H1 (cell line): ENCODE measurements around the gene FRMD6. TPM values are rescaled to one million over a fixed set of nuclear protein-coding genes. Genes with fewer than 3 reads are reported as not detected.

Experiments
- CTCF ChIA-PET: fragments of 300-600 bp; sonication (Branson Sonifier 250); formaldehyde crosslinking; loops from one replicate; lab custom pipeline; 2021; ENCODE audit not compliant: partially characterized antibody; lab: Charles Lee
- POLR2A ChIA-PET: fragments of 300-600 bp; sonication (Branson Sonifier 250); formaldehyde crosslinking; loops from one replicate; lab custom pipeline; 2021; ENCODE audit warnings: inconsistent platforms; ENCODE audit not compliant: partially characterized antibody; lab: Charles Lee
- DNase-seq, 2 experiments: peaks; one replicate each; pipeline versions ENCODE4 v3.0.0 to v3.0.0-alpha.2; 2010 to 2022; ENCODE audit warnings: low spot score in 2 of 2, low read depth in 1 of 2, mixed read lengths in 1 of 2
- FAIRE-seq: peaks from 2 replicates; lab custom pipeline; 2011; peaks lifted over from hg19 to GRCh38; lab: Jason Lieb, UNC
- H2AFZ ChIP-seq: 2 replicates; pipeline ENCODE4 v1.8.1; 2012; ENCODE audit warnings: low read length, inconsistent platforms
- H2AK5ac ChIP-seq: 2 replicates; pipeline ENCODE4 v1.6.1; 2013; ENCODE audit warnings: low read depth, low read length
- H2BK120ac ChIP-seq: replicated peaks from 2 replicates; pipeline ENCODE3; 2013; ENCODE audit warnings: low read depth, low read length, inconsistent platforms
- H2BK12ac ChIP-seq: 2 replicates; pipeline ENCODE4 v1.6.1; 2013; ENCODE audit warnings: low read depth, low read length
- H2BK15ac ChIP-seq: 2 replicates; pipeline ENCODE4 v1.6.1; 2013; ENCODE audit warnings: low read length
- H2BK20ac ChIP-seq: 2 replicates; pipeline ENCODE4 v1.6.1; 2013; ENCODE audit warnings: low read length
- H2BK5ac ChIP-seq: 2 replicates; pipeline ENCODE4 v1.6.1; 2013; ENCODE audit warnings: low read depth, low read length
- H3K14ac ChIP-seq: 2 replicates; pipeline ENCODE4 v1.6.1; 2013; ENCODE audit warnings: inconsistent platforms; ENCODE audit not compliant: insufficient read length
- H3K18ac ChIP-seq: 2 replicates; pipeline ENCODE4 v1.6.1; 2013; ENCODE audit warnings: low read length; ENCODE audit errors: extremely low read depth
- H3K23ac ChIP-seq: 2 replicates; pipeline ENCODE4 v1.6.1; 2013; ENCODE audit warnings: inconsistent platforms; ENCODE audit not compliant: insufficient read length
- H3K23me2 ChIP-seq: 2 replicates; pipeline ENCODE4 v1.6.1; 2013; ENCODE audit warnings: low read depth, low read length
- H3K27ac ChIP-seq: 2 replicates; pipeline ENCODE4 v1.6.1; 2011; ENCODE audit warnings: low read depth, low read length, inconsistent platforms
- H3K27me3 ChIP-seq, 4 experiments: replicated peaks in 1 of 4; 1 replicate in 1 of 4; 2 replicates in 3 of 4; pipeline versions ENCODE4 v1.6.1 to v1.8.1; 2011 to 2013; ENCODE audit warnings: low read length in 3 of 4, mild to moderate bottlenecking in 3 of 4, inconsistent platforms in 2 of 4, mixed read lengths in 2 of 4, moderate library complexity in 1 of 4; ENCODE audit not compliant: control insufficient read depth in 3 of 4, insufficient read depth in 3 of 4; ENCODE audit errors: extremely low read depth in 1 of 4
- H3K36me3 ChIP-seq, 4 experiments: 2 replicates each; pipeline versions ENCODE4 v1.6.1 to v1.8.1; 2011 to 2013; ENCODE audit warnings: mild to moderate bottlenecking in 4 of 4, low read length in 3 of 4, moderate library complexity in 2 of 4, control low read depth in 1 of 4, inconsistent platforms in 1 of 4; ENCODE audit not compliant: insufficient read depth in 4 of 4, control insufficient read depth in 2 of 4
- H3K4ac ChIP-seq: replicated peaks from 2 replicates; pipeline ENCODE3; 2013; ENCODE audit warnings: low read length, low read depth, mixed read lengths, inconsistent platforms; ENCODE audit not compliant: insufficient read length
- H3K4me1 ChIP-seq, 4 experiments: replicated peaks in 1 of 4; 1 replicate in 1 of 4; 2 replicates in 3 of 4; pipeline versions ENCODE4 v1.6.1 to v1.8.1; 2011 to 2013; ENCODE audit warnings: low read length in 3 of 4, inconsistent platforms in 2 of 4, mixed read lengths in 1 of 4; ENCODE audit not compliant: insufficient read depth in 4 of 4, control insufficient read depth in 3 of 4
- H3K4me2 ChIP-seq, 2 experiments: 2 replicates each; pipeline versions ENCODE4 v1.6.1 to v1.8.1; 2011 to 2013; ENCODE audit warnings: low read depth in 2 of 2, low read length in 2 of 2, control low read depth in 1 of 2, inconsistent platforms in 1 of 2, mild to moderate bottlenecking in 1 of 2; ENCODE audit not compliant: insufficient read depth in 1 of 2
- H3K4me3 ChIP-seq, 4 experiments: fragments of 200-600, 300-600 bp in 1 of 4; sonication (generic), shearing (Covaris generic), sonication (Bioruptor Twin) in 1 of 4; 2 replicates each; pipeline versions ENCODE4 v1.5.1 to v1.8.1; 2011 to 2016; ENCODE audit warnings: low read length in 4 of 4, low read depth in 3 of 4, control low read depth in 2 of 4, inconsistent platforms in 2 of 4, mild to moderate bottlenecking in 2 of 4, mixed read lengths in 1 of 4, moderate library complexity in 1 of 4; ENCODE audit not compliant: insufficient read depth in 2 of 4; ENCODE audit errors: extremely low read depth in 1 of 4
- H3K56ac ChIP-seq: replicated peaks from 2 replicates; pipeline ENCODE3; 2013; ENCODE audit warnings: low read depth, mild to moderate bottlenecking, mixed read lengths, low read length, inconsistent platforms; ENCODE audit not compliant: insufficient read length
- H3K79me1 ChIP-seq: 2 replicates; pipeline ENCODE4 v1.6.1; 2013; ENCODE audit warnings: low read depth, low read length, control low read depth
- H3K79me2 ChIP-seq, 2 experiments: 2 replicates each; pipeline versions ENCODE4 v1.6.1 to v1.8.1; 2012 to 2013; ENCODE audit warnings: low read length in 2 of 2, mild to moderate bottlenecking in 2 of 2, inconsistent platforms in 1 of 2; ENCODE audit not compliant: insufficient read depth in 2 of 2, control insufficient read depth in 1 of 2
- H3K9ac ChIP-seq, 4 experiments: replicated peaks in 1 of 4; 1 replicate in 1 of 4; 2 replicates in 3 of 4; pipeline versions ENCODE4 v1.6.1 to v1.8.1; 2011 to 2013; ENCODE audit warnings: low read depth in 3 of 4, low read length in 3 of 4, control low read depth in 2 of 4, mild to moderate bottlenecking in 2 of 4, moderate library complexity in 2 of 4, inconsistent platforms in 1 of 4; ENCODE audit errors: extremely low read depth in 1 of 4
- H3K9me3 ChIP-seq, 2 experiments: 2 replicates each; pipeline versions ENCODE4 v1.6.1 to v1.8.1; 2012 to 2013; ENCODE audit warnings: mild to moderate bottlenecking in 2 of 2, moderate library complexity in 2 of 2, control low read depth in 1 of 2, inconsistent platforms in 1 of 2, low read depth in 1 of 2, low read length in 1 of 2, mixed read lengths in 1 of 2; ENCODE audit not compliant: insufficient read depth in 2 of 2
- H4K20me1 ChIP-seq, 2 experiments: replicated peaks in 1 of 2; 2 replicates each; pipeline versions ENCODE3 to v1.8.1; 2011 to 2013; ENCODE audit warnings: inconsistent platforms in 2 of 2, low read length in 2 of 2, mild to moderate bottlenecking in 1 of 2; ENCODE audit not compliant: insufficient read depth in 2 of 2, control insufficient read depth in 1 of 2
- H4K5ac ChIP-seq: 2 replicates; pipeline ENCODE4 v1.6.1; 2013; ENCODE audit warnings: low read length, low read depth, mixed read lengths, inconsistent platforms; ENCODE audit not compliant: insufficient read length
- H4K8ac ChIP-seq: 2 replicates; pipeline ENCODE4 v1.8.0; 2013; ENCODE audit warnings: mild to moderate bottlenecking, moderate library complexity, low read length, inconsistent platforms; ENCODE audit not compliant: insufficient read depth; ENCODE audit errors: extremely low read depth
- H4K91ac ChIP-seq: replicated peaks from 2 replicates; pipeline ENCODE3; 2013; ENCODE audit warnings: low read length, mixed read lengths, inconsistent platforms; ENCODE audit not compliant: insufficient read length
- EGR1 ChIP-seq: IDR thresholded peaks from 2 replicates; pipeline ENCODE4 v1.6.1; 2011; ENCODE audit warnings: low read depth, low read length, borderline replicate concordance
- JUND ChIP-seq: IDR thresholded peaks from 2 replicates; pipeline ENCODE4 v1.6.1; 2011; ENCODE audit warnings: mild to moderate bottlenecking, improper control_type of control experiment, low read length
- NANOG ChIP-seq: IDR thresholded peaks from 2 replicates; pipeline ENCODE4 v1.6.1; 2011; ENCODE audit warnings: low read length, low read depth, mild to moderate bottlenecking, inconsistent platforms; ENCODE audit not compliant: insufficient read depth, poor library complexity, severe bottlenecking
- SP2 ChIP-seq: IDR thresholded peaks from 2 replicates; pipeline ENCODE4 v1.6.1; 2012; ENCODE audit warnings: mild to moderate bottlenecking, low read length, inconsistent platforms
- SP4 ChIP-seq: IDR thresholded peaks from 2 replicates; pipeline ENCODE4 v1.6.1; 2012; ENCODE audit warnings: low read length, inconsistent platforms
- TBP ChIP-seq: IDR thresholded peaks from 2 replicates; pipeline ENCODE4 v1.6.1; 2011; ENCODE audit warnings: low read depth, low read length, improper control_type of control experiment
- WGBS, 2 experiments: shearing (Covaris generic) in 1 of 2; methylation state at CpG; one replicate each; pipeline versions ENCODE4 v1.1.6 to v1.1.7; 2013 to 2015; ENCODE audit warnings: low lambda C conversion rate in 2 of 2, mixed read lengths in 2 of 2, inconsistent platforms in 1 of 2, low coverage in 1 of 2, missing lambda C conversion rate in 1 of 2; ENCODE audit not compliant: insufficient replicate concordance in 2 of 2, insufficient coverage in 1 of 2, insufficient read length in 1 of 2; ENCODE audit errors: extremely low coverage in 1 of 2, missing lambda C conversion rate in 1 of 2; 5-methylcytosine and 5-hydroxymethylcytosine counted together
- polyA plus RNA-seq, 7 experiments: library from polyadenylated mRNA; depleted of rRNA in 3 of 7; stranded (reverse) in 5 of 7; unstranded in 2 of 7; fragments of >200 nt in 5 of 7; fragments of 200-250 nt in 2 of 7; gene quantifications; 1 replicate in 5 of 7; 2 replicates in 1 of 7; 4 replicates in 1 of 7; pipeline versions ENCODE4 v1.2.1 to v1.2.3, GENCODE V29; 2011 to 2013; ENCODE audit warnings: missing spikeins in 2 of 7, mixed read lengths in 2 of 7
- total RNA-seq: library from RNA; stranded (reverse); fragmentation: NEBNext Ultra II Directional; extraction: Animal tissue kit (Norgen Biotek cat#: 25700); gene quantifications from 2 replicates; pipeline ENCODE4 v1.2.1, GENCODE V29; 2021
- TF ChIP-seq, protein P1 (sequence below): IDR thresholded peaks from 2 replicates; pipeline ENCODE4 v1.6.1; 2012; ENCODE audit warnings: inconsistent platforms
- TF ChIP-seq, protein P2 (sequence below): IDR thresholded peaks from 2 replicates; pipeline ENCODE4 v1.6.1; 2011; ENCODE audit warnings: low read depth, mild to moderate bottlenecking, low read length; ENCODE audit not compliant: insufficient read depth

Gene FRMD6
- total and polyA plus RNA-seq, 2 of the 8 experiments (the other 6 are each of a cell fraction or from before 2014, with no cell fraction given) = 5.4 to 23.7 TPM

DNA sequence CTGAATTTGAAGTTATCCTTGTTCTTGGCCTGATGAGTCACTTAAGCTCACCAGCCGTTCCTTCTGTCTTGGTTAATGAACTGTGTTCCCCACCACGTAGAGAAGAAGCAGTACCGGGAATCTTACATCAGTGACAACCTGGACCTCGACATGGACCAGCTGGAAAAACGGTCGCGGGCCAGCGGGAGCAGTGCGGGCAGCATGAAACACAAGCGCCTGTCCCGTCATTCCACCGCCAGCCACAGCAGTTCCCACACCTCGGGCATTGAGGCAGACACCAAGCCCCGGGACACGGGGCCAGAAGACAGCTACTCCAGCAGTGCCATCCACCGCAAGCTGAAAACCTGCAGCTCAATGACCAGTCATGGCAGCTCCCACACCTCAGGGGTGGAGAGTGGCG, 68.2 kb downstream of the FRMD6 start:
- Histone ChIP-seq H4K20me1 (no peaks in the 10 kb centered on the region), H4K5ac (no peak overlapping the region), H3K4me2 (no peak overlapping the region), H4K8ac (no peak overlapping the region), H2BK120ac (no peak overlapping the region), H3K36me3 (peaks cover 0 to 30% (median 17%) of the 10 kb centered on the region in 4 experiments; a peak in 7 of 8 replicates), H4K91ac (no peak overlapping the region), H2AK5ac (no peak overlapping the region), H3K79me2 (no peaks in the 10 kb centered on the region), H3K4ac (no peak overlapping the region), H3K79me1 (no peaks in the 10 kb centered on the region), H3K4me3 (no peak overlapping the region), H3K27me3 (no peaks in the 10 kb centered on the region), H3K56ac (no peak overlapping the region), H3K9me3 (no peaks in the 10 kb centered on the region), H3K14ac (no peak overlapping the region), H3K4me1 (peaks cover 0 to 7% (median 1%) of the 10 kb centered on the region in 4 experiments; a peak in 4 of 7 replicates), H3K18ac (no peak overlapping the region), H2AFZ (no peak overlapping the region), H3K23me2 (no peaks in the 10 kb centered on the region), H3K23ac (no peak overlapping the region), H3K27ac (no peak overlapping the region), H2BK12ac (no peak overlapping the region), H3K9ac (no peak overlapping the region), H2BK5ac (no peak overlapping the region), H2BK15ac (no peak overlapping the region), H2BK20ac (no peak overlapping the region)
- POLR2A ChIA-PET = no interaction called here
- CTCF ChIA-PET = interaction anchor here (0.6 to 1.4 kb wide), 3 partner anchors 11 to 436 kb away, joined by 3 to 4 read pairs (median 3); no protein-coding TSS in a partner anchor
- FAIRE-seq (no peak), DNase-seq (no peak)
- TF ChIP-seq, protein P1, sequence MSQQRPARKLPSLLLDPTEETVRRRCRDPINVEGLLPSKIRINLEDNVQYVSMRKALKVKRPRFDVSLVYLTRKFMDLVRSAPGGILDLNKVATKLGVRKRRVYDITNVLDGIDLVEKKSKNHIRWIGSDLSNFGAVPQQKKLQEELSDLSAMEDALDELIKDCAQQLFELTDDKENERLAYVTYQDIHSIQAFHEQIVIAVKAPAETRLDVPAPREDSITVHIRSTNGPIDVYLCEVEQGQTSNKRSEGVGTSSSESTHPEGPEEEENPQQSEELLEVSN = no peak
- TF ChIP-seq, protein P2, sequence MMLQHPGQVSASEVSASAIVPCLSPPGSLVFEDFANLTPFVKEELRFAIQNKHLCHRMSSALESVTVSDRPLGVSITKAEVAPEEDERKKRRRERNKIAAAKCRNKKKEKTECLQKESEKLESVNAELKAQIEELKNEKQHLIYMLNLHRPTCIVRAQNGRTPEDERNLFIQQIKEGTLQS = no peak
- no peak for TF ChIP-seq SP4
- no peak for TF ChIP-seq SP2
- TF ChIP-seq JUND = no peak
- TF ChIP-seq EGR1 = no peak
- no peak for TF ChIP-seq NANOG
- TF ChIP-seq TBP = no peak
- WGBS, 2 experiments = 95% methylated on average over 17 of the region's 17 CpGs; no CpG with 5 or more reads in 1 of the 2 experiments
